ENCODE data around the gene CFL1.

The CFL1 gene

DNA sequence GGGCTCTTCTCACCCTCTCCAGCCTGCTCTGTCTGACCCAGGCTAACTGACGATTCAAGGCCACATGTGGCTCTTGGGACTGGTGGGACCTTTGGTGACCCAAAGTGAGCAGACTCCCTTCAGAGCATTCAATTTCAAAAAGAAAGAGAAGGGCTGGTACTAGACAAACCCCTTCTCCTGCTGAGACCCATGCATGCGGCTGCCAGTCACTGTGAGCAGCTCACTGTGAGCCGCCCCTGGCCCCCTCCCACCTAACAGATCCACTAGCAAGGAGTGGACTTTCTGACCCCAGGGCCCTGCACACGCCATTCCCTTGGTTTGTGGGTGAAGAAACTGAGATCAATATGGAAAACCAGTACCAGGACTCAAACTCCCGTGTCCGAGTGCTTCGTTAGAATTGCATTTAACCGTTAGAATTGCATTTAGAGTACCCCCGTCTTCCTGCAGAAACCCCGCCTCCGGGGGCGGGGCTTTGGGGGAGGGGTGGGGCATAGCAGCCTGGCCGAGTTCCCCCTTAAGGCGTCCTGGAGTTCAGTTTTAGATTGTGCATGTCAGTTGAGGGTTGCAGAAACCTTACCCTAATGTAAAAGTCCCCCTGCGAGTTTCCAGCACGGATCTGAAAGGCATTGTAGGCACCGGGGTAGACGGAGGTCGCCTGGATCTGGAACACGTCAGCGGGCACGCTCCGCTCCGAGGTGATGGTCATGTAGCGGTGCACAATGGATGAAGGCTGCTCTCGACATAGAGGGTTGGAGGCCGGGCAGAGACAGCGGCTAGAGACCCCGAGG, 9.5 kb upstream of the CFL1 start:
- no peak for DNase-seq (ENCODE audit: low read depth)
- TF ChIP-seq, protein P1, sequence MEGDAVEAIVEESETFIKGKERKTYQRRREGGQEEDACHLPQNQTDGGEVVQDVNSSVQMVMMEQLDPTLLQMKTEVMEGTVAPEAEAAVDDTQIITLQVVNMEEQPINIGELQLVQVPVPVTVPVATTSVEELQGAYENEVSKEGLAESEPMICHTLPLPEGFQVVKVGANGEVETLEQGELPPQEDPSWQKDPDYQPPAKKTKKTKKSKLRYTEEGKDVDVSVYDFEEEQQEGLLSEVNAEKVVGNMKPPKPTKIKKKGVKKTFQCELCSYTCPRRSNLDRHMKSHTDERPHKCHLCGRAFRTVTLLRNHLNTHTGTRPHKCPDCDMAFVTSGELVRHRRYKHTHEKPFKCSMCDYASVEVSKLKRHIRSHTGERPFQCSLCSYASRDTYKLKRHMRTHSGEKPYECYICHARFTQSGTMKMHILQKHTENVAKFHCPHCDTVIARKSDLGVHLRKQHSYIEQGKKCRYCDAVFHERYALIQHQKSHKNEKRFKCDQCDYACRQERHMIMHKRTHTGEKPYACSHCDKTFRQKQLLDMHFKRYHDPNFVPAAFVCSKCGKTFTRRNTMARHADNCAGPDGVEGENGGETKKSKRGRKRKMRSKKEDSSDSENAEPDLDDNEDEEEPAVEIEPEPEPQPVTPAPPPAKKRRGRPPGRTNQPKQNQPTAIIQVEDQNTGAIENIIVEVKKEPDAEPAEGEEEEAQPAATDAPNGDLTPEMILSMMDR (IDR thresholded peaks at IDR 0.05; ENCODE audit: insufficient read depth, low read depth, low read length, missing control alignments) = no peak
- H3K4me3 ChIP-seq (ENCODE audit: low read depth, low read length) = no peak overlapping the region

DNA sequence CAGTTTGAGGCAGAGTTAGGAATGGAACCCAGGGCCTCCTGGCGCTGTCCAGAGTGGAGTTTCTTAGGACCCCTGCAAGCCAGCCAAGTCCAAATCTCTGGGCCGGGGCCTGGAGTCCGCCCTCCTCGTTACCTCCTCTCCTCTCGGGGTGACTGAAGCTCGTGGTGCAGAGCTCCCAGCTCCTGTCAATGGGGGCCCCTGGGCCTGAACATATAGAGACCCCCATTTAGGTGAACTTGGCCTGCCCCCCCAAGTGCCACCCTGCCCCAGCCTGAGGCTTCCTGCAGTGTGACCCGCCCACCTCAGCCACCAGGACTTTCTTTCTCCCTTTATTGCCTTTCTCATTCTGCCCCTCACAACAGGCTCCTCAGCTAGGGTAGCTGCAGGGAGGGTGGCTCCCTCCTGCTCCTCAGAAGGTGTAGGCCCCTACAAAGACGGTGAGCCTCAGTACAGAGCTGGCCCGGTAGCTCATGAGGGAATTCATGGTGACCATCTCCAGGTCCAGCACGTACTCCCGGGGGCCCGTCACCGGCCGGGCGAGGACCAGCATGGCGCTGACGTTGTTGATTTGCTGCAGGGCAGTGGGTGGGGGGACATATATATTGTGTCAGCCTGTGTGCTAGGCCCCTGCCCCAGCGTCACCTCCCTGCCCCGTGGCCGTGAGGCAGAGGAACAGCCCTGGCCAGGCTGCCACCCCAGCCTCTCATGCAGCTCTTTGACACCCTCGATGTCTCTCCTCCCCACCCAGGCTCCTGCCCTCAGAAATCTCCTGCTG, 8.7 kb upstream of the CFL1 start:
- DNase-seq (ENCODE audit: low read depth) = no peak
- H3K4me3 ChIP-seq (ENCODE audit: low read depth, low read length) = no peak overlapping the region
- TF ChIP-seq, protein P1 (IDR thresholded peaks at IDR 0.05; ENCODE audit: insufficient read depth, low read depth, low read length, missing control alignments) = no peak

DNA sequence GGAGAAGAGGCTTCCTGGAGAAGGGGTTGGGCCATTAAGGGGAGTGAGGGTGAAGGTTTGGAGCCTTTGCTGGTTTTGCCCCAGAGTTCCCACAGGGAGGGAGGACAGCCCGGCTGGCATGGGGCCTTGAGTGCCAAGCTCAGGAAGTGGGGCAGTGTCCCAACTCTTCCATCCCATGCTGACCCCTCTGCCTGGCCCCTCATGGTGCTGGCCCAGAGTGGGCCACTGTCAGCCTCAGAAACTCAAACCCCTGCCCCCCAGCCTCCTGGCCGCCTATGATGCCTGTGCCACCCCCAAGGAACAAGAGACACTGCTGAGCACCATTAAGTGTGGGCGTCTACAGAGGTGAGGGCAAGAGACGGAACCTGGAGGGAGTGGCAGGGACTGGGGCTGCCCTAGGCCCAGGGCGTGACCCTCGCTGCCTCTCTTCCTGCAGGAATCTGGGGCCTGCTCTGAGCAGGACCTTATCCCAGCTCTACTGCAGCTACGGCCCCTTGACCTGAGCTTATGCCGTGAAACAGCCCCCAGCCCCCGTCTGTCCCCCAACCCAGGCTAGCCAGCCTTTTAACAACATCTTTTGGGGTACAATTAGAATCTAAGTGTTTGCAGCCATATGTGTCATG, 7.7 kb upstream of the CFL1 start:
- no peak overlapping the region for H3K4me3 ChIP-seq (ENCODE audit: low read depth, low read length)
- TF ChIP-seq, protein P1 (IDR thresholded peaks at IDR 0.05; ENCODE audit: insufficient read depth, low read depth, low read length, missing control alignments) = no peak
- DNase-seq (ENCODE audit: low read depth) = peak; percentile 1

DNA sequence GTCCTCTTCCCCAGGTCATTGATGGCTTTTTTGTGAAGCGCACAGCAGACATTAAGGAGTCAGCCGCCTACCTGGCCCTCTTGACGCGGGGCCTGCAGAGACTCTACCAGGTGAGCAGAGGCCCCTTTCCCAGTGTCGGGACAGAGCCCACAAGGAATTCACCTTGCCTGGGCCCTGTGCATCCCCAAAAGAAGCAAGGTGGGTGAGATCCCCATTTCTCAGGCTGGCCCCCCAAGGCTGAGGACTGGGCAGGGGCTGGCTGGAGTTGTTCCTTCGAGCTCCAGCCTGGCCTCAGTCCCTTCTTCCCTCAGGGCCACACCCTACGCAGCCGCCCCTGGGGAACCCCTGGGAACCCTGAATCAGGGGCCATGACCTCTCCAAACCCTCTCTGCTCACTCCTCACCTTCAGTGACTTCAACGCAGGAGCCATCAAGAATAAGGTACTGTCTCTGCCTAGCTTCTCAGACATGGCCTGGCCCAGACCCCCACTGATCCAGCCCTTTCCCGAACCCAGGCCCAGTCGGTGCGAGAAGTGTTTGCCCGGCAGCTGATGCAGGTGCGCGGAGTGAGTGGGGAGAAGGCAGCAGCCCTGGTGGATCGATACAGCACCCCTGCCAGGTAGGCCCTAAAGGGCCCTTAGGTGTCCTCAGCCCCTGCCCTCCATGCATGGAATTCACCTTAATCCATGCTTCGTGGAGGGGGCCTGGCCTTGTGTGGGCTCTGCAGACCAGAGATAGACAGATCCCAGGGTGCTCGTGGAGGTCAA, 6.9 kb upstream of the CFL1 start:
- DNase-seq (ENCODE audit: low read depth) = peak; percentile 1
- TF ChIP-seq, protein P1 (IDR thresholded peaks at IDR 0.05; ENCODE audit: insufficient read depth, low read depth, low read length, missing control alignments) = no peak
- H3K4me3 ChIP-seq (ENCODE audit: low read depth, low read length) = no peak overlapping the region

DNA sequence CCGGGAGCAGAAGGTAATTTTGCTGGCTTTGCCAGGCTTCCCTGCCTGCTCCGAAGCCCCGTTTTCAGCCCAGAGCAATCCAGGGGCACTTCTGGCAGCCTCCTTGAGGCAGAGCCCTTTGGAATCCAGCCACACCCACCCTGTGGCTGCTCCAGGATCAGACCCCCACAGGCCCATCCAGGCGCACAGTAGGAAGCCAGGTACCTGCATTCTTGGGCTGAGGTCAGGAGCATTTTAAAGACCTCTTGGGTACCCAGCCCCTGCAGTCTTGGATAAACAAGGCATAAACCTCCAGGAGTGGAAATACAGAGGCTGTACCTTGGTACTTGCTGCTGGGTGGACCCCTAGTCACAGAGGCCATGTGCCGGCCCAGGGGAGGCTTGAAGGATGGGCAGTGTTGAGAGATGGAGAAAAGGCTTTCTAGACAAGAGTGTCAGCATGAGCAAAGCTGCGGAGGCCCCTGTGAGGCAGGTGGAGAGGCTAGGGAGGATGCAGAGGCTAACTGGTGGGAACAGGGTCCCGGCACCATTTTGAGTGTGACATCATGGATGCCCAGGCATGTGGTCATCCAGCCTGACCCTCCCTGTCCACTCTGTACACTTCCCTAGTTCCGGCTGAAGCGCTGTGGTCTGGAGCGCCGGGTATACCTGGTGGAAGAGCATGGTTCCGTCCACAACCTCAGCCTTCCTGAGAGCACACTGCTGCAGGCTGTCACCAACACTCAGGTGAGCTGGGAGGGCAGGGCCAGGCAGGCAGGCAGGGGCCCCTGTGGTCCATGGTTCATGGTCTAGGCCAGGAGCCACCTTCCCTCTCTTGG, 6.1 kb upstream of the CFL1 start:
- TF ChIP-seq, protein P1 (IDR thresholded peaks at IDR 0.05; ENCODE audit: insufficient read depth, low read depth, low read length, missing control alignments) = no peak
- peak; percentile 5 for DNase-seq (ENCODE audit: low read depth)

More for the DNA sequence above, 6.1 kb upstream of the CFL1 start:
- H3K4me3 ChIP-seq (ENCODE audit: low read depth, low read length) = no peak overlapping the region
